ENCODE measurements around the gene UBE2I. TPM values are rescaled to one million over a fixed set of nuclear protein-coding genes. Genes with fewer than 3 reads are reported as not detected.
"Not testable (repeated sequence)": the region's sequence is repeated elsewhere in the genome, so short reads cannot be mapped to it uniquely, and the experiment has no call there.

The UBE2I gene
- total RNA-seq, 1 donor from 2014 or later, result 143 TPM

DNA sequence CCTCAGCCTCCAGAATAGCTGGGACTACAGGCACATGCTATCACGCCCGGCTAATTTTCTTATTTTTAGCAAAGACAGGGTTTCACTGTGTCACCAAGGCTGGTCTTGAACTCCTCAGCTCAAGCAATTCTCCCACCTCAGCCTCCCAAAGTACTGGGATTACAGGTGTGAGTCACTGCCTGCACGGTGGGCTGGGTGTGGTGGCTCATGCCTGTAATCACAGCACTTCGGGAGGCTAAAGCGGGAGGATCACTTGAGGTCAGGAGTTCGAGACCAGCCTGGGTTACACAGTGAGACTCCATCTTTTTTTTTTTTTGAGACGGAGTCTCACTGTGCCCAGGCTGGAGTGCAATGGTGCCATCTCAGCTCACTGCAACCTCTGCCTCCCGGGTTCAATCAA lies 16.6 kb upstream of the UBE2I start:
- not testable (repeated sequence) for H3K9ac ChIP-seq (ENCODE audit: low read length); H2AFZ ChIP-seq (ENCODE audit: low read depth, low read length); FAIRE-seq; H3K9me3 Mint-ChIP-seq (ENCODE audit: unreplicated experiment); H3K36me3 ChIP-seq (ENCODE audit: insufficient read depth, low read length); H3K4me1 ChIP-seq (ENCODE audit: insufficient read depth, low read length); H3K79me2 ChIP-seq (ENCODE audit: insufficient read depth, low read length); H3K4me3 Mint-ChIP-seq (ENCODE audit: unreplicated experiment); H3K27ac Mint-ChIP-seq (ENCODE audit: unreplicated experiment); H3K4me2 ChIP-seq (ENCODE audit: low read length); H4K20me1 ChIP-seq (ENCODE audit: insufficient read depth, low read length); DNase-seq (ENCODE audit: low read depth); H3K9me3 ChIP-seq (ENCODE audit: insufficient read depth, low read depth, low read length); H3K27ac ChIP-seq (ENCODE audit: low read depth, low read length); H3K36me3 Mint-ChIP-seq (ENCODE audit: low read depth, unreplicated experiment); H3K4me3 ChIP-seq (ENCODE audit: insufficient read depth, low read depth, low read length); H3K4me1 Mint-ChIP-seq (ENCODE audit: low read depth, unreplicated experiment)
- peaks cover 20% of the 10 kb centered on the region for H3K27me3 ChIP-seq (ENCODE audit: insufficient read depth, low read length)
- H3K27me3 Mint-ChIP-seq (ENCODE audit: low read depth, unreplicated experiment), result peaks cover 38% of the 10 kb centered on the region

DNA sequence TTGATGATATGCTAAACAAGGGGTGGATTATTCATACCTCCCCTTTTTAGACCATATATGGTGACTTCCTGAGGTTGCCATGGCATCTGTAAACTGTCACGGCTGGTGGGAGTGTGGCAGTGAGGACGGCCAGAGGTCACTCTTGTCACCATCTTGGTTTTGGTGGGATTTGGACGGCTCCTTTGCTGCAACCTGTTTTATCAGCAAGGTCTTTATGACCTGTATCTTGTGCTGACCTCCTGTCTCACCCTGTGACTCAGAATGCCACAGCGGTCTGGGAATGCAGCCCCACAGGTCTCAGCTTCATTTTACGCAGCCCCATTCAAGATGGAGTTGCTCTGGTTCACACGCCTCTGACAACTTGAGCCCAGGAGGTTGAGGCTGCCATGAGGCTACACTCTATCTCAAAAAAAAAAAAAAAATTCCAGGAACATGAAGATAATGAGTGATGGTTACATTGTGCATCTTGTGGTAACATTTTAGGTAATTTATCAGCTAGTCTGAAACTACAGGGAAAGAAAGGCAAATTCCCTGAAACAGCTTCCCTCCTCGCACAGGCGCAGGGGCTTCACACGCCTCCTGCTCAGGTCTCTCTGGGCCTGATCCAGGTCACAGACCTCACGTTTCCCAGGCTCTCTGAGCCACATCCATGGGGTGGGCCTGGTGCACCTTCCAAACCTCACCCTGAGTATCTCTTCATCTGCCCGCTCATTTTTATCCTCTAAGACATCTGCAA lies 15.3 kb upstream of the UBE2I start:
- H3K9me3 ChIP-seq (ENCODE audit: insufficient read depth, low read depth, low read length), result no peaks in the 10 kb centered on the region
- no peak overlapping the region for H2AFZ ChIP-seq (ENCODE audit: low read depth, low read length)
- H3K4me2 ChIP-seq (ENCODE audit: low read length), result no peak overlapping the region
- Mint-ChIP-seq H3K4me3 (ENCODE audit: unreplicated experiment) (no peak overlapping the region), H3K36me3 (ENCODE audit: low read depth, unreplicated experiment) (no peaks in the 10 kb centered on the region), H3K9me3 (ENCODE audit: unreplicated experiment) (peaks cover 2% of the 10 kb centered on the region), H3K27me3 (ENCODE audit: low read depth, unreplicated experiment) (peaks cover 33% of the 10 kb centered on the region), H3K4me1 (ENCODE audit: low read depth, unreplicated experiment) (peaks cover 9% of the 10 kb centered on the region), H3K27ac (ENCODE audit: unreplicated experiment) (no peak overlapping the region)
- FAIRE-seq (no peak), DNase-seq (ENCODE audit: low read depth) (no peak)
- no peak for TF ChIP-seq EZH2 (IDR thresholded peaks at IDR 0.05; ENCODE audit: insufficient read depth, low read length)
- TF ChIP-seq, protein P1, sequence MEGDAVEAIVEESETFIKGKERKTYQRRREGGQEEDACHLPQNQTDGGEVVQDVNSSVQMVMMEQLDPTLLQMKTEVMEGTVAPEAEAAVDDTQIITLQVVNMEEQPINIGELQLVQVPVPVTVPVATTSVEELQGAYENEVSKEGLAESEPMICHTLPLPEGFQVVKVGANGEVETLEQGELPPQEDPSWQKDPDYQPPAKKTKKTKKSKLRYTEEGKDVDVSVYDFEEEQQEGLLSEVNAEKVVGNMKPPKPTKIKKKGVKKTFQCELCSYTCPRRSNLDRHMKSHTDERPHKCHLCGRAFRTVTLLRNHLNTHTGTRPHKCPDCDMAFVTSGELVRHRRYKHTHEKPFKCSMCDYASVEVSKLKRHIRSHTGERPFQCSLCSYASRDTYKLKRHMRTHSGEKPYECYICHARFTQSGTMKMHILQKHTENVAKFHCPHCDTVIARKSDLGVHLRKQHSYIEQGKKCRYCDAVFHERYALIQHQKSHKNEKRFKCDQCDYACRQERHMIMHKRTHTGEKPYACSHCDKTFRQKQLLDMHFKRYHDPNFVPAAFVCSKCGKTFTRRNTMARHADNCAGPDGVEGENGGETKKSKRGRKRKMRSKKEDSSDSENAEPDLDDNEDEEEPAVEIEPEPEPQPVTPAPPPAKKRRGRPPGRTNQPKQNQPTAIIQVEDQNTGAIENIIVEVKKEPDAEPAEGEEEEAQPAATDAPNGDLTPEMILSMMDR (IDR thresholded peaks at IDR 0.05; ENCODE audit: insufficient read depth, low read depth, low read length), result no peak
- H4K20me1 ChIP-seq (ENCODE audit: insufficient read depth, low read length), result no peaks in the 10 kb centered on the region
- peaks cover 6% of the 10 kb centered on the region for H3K4me1 ChIP-seq (ENCODE audit: insufficient read depth, low read length)
- no peak overlapping the region for H3K27ac ChIP-seq (ENCODE audit: low read depth, low read length)
- H3K79me2 ChIP-seq (ENCODE audit: insufficient read depth, low read length), result no peaks in the 10 kb centered on the region
- peaks cover 20% of the 10 kb centered on the region for H3K27me3 ChIP-seq (ENCODE audit: insufficient read depth, low read length)
- H3K9ac ChIP-seq (ENCODE audit: low read length), result no peak overlapping the region
- no peaks in the 10 kb centered on the region for H3K36me3 ChIP-seq (ENCODE audit: insufficient read depth, low read length)
- H3K4me3 ChIP-seq (ENCODE audit: insufficient read depth, low read depth, low read length), result no peak overlapping the region

DNA sequence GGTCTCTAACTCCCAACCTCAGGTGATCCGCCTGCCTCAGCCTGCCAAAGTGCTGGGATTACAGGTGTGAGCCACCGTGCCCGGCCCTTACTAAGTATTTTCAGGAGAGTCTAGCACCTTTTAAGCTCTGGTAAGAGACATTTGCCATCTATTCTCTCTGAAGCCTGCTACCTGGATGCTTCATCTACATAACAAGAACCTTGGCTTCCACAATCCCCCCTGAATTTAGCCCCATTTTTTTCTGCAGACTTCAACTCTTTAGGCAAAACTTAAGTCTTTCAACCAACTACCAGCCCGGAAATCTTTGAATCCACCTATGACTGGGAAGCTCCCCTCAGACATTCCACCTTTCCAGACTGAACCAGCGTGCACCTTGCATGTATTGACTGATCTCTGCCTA lies 14.0 kb upstream of the UBE2I start:
- H3K79me2 ChIP-seq (ENCODE audit: insufficient read depth, low read length), result no peaks in the 10 kb centered on the region
- Mint-ChIP-seq H3K27me3 (ENCODE audit: low read depth, unreplicated experiment) (peaks cover 27% of the 10 kb centered on the region), H3K4me1 (ENCODE audit: low read depth, unreplicated experiment) (peaks cover 9% of the 10 kb centered on the region), H3K36me3 (ENCODE audit: low read depth, unreplicated experiment) (no peaks in the 10 kb centered on the region), H3K4me3 (ENCODE audit: unreplicated experiment) (no peak overlapping the region), H3K27ac (ENCODE audit: unreplicated experiment) (no peak overlapping the region), H3K9me3 (ENCODE audit: unreplicated experiment) (peaks cover 2% of the 10 kb centered on the region)
- peaks cover 16% of the 10 kb centered on the region for H3K27me3 ChIP-seq (ENCODE audit: insufficient read depth, low read length)
- DNase-seq (ENCODE audit: low read depth), result no peak
- H3K9ac ChIP-seq (ENCODE audit: low read length), result no peak overlapping the region
- peaks cover 6% of the 10 kb centered on the region for H3K4me1 ChIP-seq (ENCODE audit: insufficient read depth, low read length)
- no peaks in the 10 kb centered on the region for H4K20me1 ChIP-seq (ENCODE audit: insufficient read depth, low read length)
- no peaks in the 10 kb centered on the region for H3K9me3 ChIP-seq (ENCODE audit: insufficient read depth, low read depth, low read length)
- no peak overlapping the region for H3K4me3 ChIP-seq (ENCODE audit: insufficient read depth, low read depth, low read length)
- no peak for TF ChIP-seq EZH2 (IDR thresholded peaks at IDR 0.05; ENCODE audit: insufficient read depth, low read length)
- TF ChIP-seq, protein P1 (IDR thresholded peaks at IDR 0.05; ENCODE audit: insufficient read depth, low read depth, low read length), result no peak
- H3K4me2 ChIP-seq (ENCODE audit: low read length), result no peak overlapping the region
- H3K27ac ChIP-seq (ENCODE audit: low read depth, low read length), result no peak overlapping the region
- no peak overlapping the region for H2AFZ ChIP-seq (ENCODE audit: low read depth, low read length)
- H3K36me3 ChIP-seq (ENCODE audit: insufficient read depth, low read length), result no peaks in the 10 kb centered on the region
- no peak for FAIRE-seq

DNA sequence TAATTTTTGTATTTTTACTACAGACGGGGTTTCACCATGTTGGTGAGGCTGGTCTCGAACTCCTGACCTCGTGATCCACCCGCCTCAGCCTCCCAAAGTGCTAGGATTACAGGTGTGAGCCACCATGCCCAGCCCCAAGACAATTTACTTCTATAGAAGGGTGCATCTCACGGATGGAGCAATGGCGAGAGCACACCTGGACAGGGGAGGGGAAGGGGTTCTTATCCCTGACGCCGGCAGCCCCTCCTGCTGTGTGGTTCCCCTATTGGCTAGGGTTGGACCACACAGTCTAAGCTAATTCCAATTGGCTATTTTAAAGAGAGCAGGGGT lies 12.8 kb upstream of the UBE2I start:
- H3K9ac ChIP-seq (ENCODE audit: low read length); H3K4me3 Mint-ChIP-seq (ENCODE audit: unreplicated experiment); H3K27me3 ChIP-seq (ENCODE audit: insufficient read depth, low read length); H3K4me3 ChIP-seq (ENCODE audit: insufficient read depth, low read depth, low read length); H3K4me1 Mint-ChIP-seq (ENCODE audit: low read depth, unreplicated experiment); H3K9me3 Mint-ChIP-seq (ENCODE audit: unreplicated experiment); H3K27ac ChIP-seq (ENCODE audit: low read depth, low read length); H3K4me1 ChIP-seq (ENCODE audit: insufficient read depth, low read length); FAIRE-seq; H4K20me1 ChIP-seq (ENCODE audit: insufficient read depth, low read length); H3K36me3 Mint-ChIP-seq (ENCODE audit: low read depth, unreplicated experiment); H3K79me2 ChIP-seq (ENCODE audit: insufficient read depth, low read length); H3K36me3 ChIP-seq (ENCODE audit: insufficient read depth, low read length); DNase-seq (ENCODE audit: low read depth); H3K9me3 ChIP-seq (ENCODE audit: insufficient read depth, low read depth, low read length); H2AFZ ChIP-seq (ENCODE audit: low read depth, low read length): not testable (repeated sequence)
- peak overlapping the region; percentile 33 for H3K4me2 ChIP-seq (ENCODE audit: low read length)
- Mint-ChIP-seq H3K27me3 (ENCODE audit: low read depth, unreplicated experiment) (peaks cover 26% of the 10 kb centered on the region), H3K27ac (ENCODE audit: unreplicated experiment) (peak overlapping the region; percentile 78)
